Measurements from ENCODE around the gene PLA1A.

GRCh38 chr3:119647843-119648575 is 50.3 kb downstream of the PLA1A start:
- no peak for TF ChIP-seq CTCF (conservative IDR thresholded peaks at IDR 0.05)
- TF ChIP-seq EZH2 (IDR thresholded peaks at IDR 0.05; ENCODE audit: low read depth), result no peak

Data from PC-9 (cell line).